K562 (cell line): ENCODE measurements around the gene TDRD9.

Source experiments
- CBX1 ChIP-seq: sonication (generic); IDR thresholded peaks from 2 replicates; pipeline ENCODE4 v1.6.1; 2016; ENCODE audit warnings: antibody characterized with exemption, low read depth, mild to moderate bottlenecking
- ETV5 ChIP-seq: sonication (generic); formaldehyde crosslinking; IDR thresholded peaks from 2 replicates; pipeline ENCODE4 v1.4.0; 2020; ENCODE audit warnings: low read depth, mild to moderate bottlenecking, missing genetic modification reagents
- ETV6 ChIP-seq, 3 experiments: fragments of 150-350 bp in 1 of 3; sonication (generic) in 1 of 3; formaldehyde crosslinking in 1 of 3; IDR thresholded peaks; 2 replicates each; pipeline versions ENCODE4 v1.6.1 to v1.8.0; 2014 to 2022; ENCODE audit warnings: borderline replicate concordance in 2 of 3, low read depth in 2 of 3, antibody characterized with exemption in 1 of 3, low read length in 1 of 3, mild to moderate bottlenecking in 1 of 3, missing genetic modification reagents in 1 of 3
- EZH2 ChIP-seq: IDR thresholded peaks from 2 replicates; pipeline ENCODE4 v1.6.1; 2012; ENCODE audit warnings: low read depth, mild to moderate bottlenecking, inconsistent platforms, low read length, borderline replicate concordance
- GATAD2A ChIP-seq: fragments of 450-650 bp; IDR thresholded peaks from 2 replicates; pipeline ENCODE4 v1.6.1; 2017
- MAX ChIP-seq: sonication (generic); formaldehyde crosslinking; IDR thresholded peaks from 2 replicates; pipeline ENCODE4 v1.9.0; 2022; ENCODE audit warnings: mild to moderate bottlenecking, missing genetic modification reagents
- NFYB ChIP-seq: IDR thresholded peaks from 2 replicates; pipeline ENCODE4 v1.6.1; 2011; ENCODE audit warnings: mild to moderate bottlenecking, moderate library complexity; ENCODE audit not compliant: insufficient read length; ENCODE audit errors: extremely low read depth
- PHF20 ChIP-seq: fragments of 450-650 bp; IDR thresholded peaks from 2 replicates; pipeline ENCODE4 v1.6.1; 2018; ENCODE audit not compliant: partially characterized antibody
- SP1 ChIP-seq: sonication (generic); formaldehyde crosslinking; IDR thresholded peaks from 2 replicates; pipeline ENCODE4 v1.8.1; 2022; ENCODE audit warnings: mild to moderate bottlenecking, missing genetic modification reagents
- ZNF76 ChIP-seq: fragments of 250-450 bp; sonication (Bioruptor Pico); IDR thresholded peaks from 2 replicates; pipeline ENCODE4 v1.4.0; 2020; ENCODE audit warnings: mild to moderate bottlenecking, moderate library complexity, borderline replicate concordance
- TF ChIP-seq, protein P1 (sequence below): sonication (generic); formaldehyde crosslinking; IDR thresholded peaks from 2 replicates; pipeline ENCODE4 v1.9.0; 2022; ENCODE audit warnings: mild to moderate bottlenecking, missing genetic modification reagents

GRCh38 chr14:103995876-103996275, 67.6 kb downstream of the TDRD9 start:
- TF ChIP-seq ETV5 (CRISPR knock-in tag), result no peak
- TF ChIP-seq MAX (CRISPR knock-in tag), result no peak
- no peak for TF ChIP-seq ETV6 (IDR thresholded peaks at IDR 0.05; ENCODE audit: borderline replicate concordance in 1 of 2, low read depth in 2 of 2, low read length in 1 of 2)
- no peak for TF ChIP-seq ETV6 (CRISPR knock-in tag; IDR thresholded peaks at IDR 0.05; ENCODE audit: borderline replicate concordance)
- TF ChIP-seq CBX1, result no peak
- no peak for TF ChIP-seq GATAD2A
- TF ChIP-seq EZH2, result no peak
- no peak for TF ChIP-seq SP1
- TF ChIP-seq, protein P1, sequence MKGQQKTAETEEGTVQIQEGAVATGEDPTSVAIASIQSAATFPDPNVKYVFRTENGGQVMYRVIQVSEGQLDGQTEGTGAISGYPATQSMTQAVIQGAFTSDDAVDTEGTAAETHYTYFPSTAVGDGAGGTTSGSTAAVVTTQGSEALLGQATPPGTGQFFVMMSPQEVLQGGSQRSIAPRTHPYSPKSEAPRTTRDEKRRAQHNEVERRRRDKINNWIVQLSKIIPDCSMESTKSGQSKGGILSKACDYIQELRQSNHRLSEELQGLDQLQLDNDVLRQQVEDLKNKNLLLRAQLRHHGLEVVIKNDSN (CRISPR knock-in tag), result no peak
- no peak for TF ChIP-seq ZNF76 (CRISPR knock-in tag)
- no peak for TF ChIP-seq PHF20
- TF ChIP-seq NFYB, result no peak
